Right ventricle myocardium superior (tissue), 1 donor: Measurements from ENCODE around the gene FAM78B. TPM values are rescaled to one million over a fixed set of nuclear protein-coding genes. Genes with fewer than 3 reads are reported as not detected.
A peak's percentile ranks its signal among the peaks of the same experiment; 100 is the strongest.

ENCODE experiments used
- ATAC-seq: fragments of 200-7000 bp; cut with Tn5 transposase; one replicate; pipeline ENCODE4 v1.9.1; 2020; ENCODE audit warnings: mild to moderate bottlenecking; ENCODE audit not compliant: poor library complexity
- DNase-seq: peaks from one replicate; pipeline ENCODE4 v3.0.0-alpha.2; 2020
- intact Hi-C: fragments of 100-400 bp; cut with DNase I; formaldehyde crosslinking; loops from one replicate; pipeline ENCODE4 v1.11.2; 2022
- microRNA-seq: library from miRNA; unstranded; fragments of <30 nt; microRNA quantifications from one replicate; pipeline ENCODE4 v1.2.0, GENCODE V29; 2020
- total RNA-seq: library from RNA; stranded (reverse); fragmentation: NEBNext Ultra II Directional; extraction: Animal tissue kit (Norgen Biotek cat#: 25700); gene quantifications from one replicate; pipeline ENCODE4 v1.2.1, GENCODE V29; 2021
- donor health status: DM: no; HTN: yes; CAD: no; lungs with severe emphysema.

Gene FAM78B
- total RNA-seq, 1 donor from 2014 or later = 4.2 TPM

- ATAC-seq = peak; percentile 51
- peak; percentile 45 for DNase-seq
- intact Hi-C loops = no loop called here
Measured at GRCh38 chr1:166032572-166033371, 134.0 kb downstream of the FAM78B start.

- ATAC-seq (no peak), DNase-seq (no peak)
- intact Hi-C loops = no loop called here
Measured at GRCh38 chr1:166031932-166032571, 134.7 kb downstream of the FAM78B start.

DNA sequence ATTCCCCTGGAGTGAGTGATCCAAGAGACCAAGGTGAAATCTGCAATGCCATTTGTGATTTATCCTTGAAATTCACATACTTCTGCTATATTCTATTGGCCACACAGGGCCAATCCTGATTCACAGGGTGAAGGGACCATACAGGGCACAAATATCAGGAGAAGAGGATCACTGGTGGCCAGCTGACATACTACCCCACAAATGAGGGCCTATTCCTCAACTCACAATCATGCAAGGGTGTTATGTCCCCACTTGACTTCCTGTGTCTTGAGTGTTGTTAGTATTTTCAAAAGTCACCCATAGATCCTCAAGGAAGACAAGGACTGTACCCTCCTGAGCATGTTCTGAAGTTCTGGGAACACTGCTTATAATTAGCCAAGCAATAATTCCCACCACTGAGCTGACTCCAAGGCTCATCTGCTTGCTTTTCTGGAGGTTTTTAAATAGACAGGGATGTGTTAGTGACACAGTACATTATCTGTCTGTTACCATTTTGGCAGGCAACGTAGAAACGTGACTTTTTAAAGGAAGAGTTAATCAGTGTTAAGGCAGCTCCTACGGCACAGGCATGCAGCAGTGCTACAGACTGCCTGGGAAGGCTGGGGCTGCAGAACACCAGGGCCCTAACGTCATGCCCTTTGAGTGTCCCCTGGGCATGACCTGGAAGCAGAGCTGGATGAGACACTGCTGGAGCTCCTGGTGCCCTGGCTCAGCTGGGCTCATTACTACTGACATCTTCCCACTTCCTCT lies 137.4 kb downstream of the FAM78B start:
- peak; percentile 84 for ATAC-seq
- no peak for DNase-seq
- intact Hi-C loops = no loop called here

GRCh38 chr1:166026555-166026954 lies 140.2 kb downstream of the FAM78B start:
- intact Hi-C loops = no loop called here
- DNase-seq (no peak), ATAC-seq (no peak)

DNA sequence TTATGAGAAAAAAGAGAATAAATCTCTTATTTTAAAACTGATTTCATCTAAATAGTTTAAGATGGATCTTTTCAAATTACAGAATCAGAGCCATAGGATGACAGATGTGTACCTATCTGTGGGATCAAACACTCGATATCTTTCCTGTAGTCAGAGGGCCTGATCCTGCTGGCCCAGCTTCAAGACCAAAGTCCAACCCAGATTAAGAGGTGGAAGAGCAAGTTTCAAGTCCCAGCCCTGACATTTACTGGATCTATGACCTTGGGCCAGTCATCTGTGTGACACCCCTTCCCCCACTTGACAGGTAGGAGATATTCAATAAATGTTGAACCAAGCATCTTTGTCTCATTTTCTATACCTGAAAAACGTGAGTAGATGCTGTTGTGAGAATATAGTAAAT lies 140.7 kb downstream of the FAM78B start:
- intact Hi-C loops = no loop called here
- no peak for DNase-seq
- no peak for ATAC-seq

DNA sequence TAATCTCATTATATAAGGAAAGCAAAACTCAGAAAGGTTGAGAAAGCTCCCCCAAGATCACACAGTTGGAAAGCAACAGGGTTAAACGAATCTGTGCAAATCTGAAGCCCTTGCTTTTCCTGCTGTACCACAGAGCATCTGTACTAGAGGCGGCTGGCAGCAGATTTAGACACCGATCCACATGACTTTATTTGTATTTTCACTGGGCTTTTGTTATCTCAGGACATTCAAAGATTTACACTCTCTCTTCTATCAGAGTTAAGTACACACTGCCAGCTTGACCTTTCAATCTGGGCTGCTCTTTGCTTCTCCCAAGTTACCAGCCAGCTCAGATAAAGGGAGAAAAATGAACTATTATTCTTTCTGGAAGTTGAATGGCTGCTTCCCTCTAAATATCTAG lies 146.6 kb downstream of the FAM78B start:
- intact Hi-C loops = no loop called here
- no peak for ATAC-seq
- no peak for DNase-seq

Small RNAs within 50 kb of the gene (microRNA-seq; reads per million reads assigned to microRNA genes)
- gene MIR921 = not detected
